Raji (cell line): ENCODE results near the gene ACVR1.

ENCODE experiments used
- POLR2A ChIP-seq: IDR thresholded peaks from 2 replicates; pipeline ENCODE4 v1.6.1; 2011; ENCODE audit warnings: low read depth, low read length, control low read depth; ENCODE audit not compliant: insufficient read depth

ACVR1 gene

GRCh38 chr2:157827377-157827776, 48.8 kb downstream of the ACVR1 start:
- TF ChIP-seq POLR2A: no peak

- TF ChIP-seq POLR2A: no peak
Measured at GRCh38 chr2:157825885-157826284, 50.2 kb downstream of the ACVR1 start.

DNA sequence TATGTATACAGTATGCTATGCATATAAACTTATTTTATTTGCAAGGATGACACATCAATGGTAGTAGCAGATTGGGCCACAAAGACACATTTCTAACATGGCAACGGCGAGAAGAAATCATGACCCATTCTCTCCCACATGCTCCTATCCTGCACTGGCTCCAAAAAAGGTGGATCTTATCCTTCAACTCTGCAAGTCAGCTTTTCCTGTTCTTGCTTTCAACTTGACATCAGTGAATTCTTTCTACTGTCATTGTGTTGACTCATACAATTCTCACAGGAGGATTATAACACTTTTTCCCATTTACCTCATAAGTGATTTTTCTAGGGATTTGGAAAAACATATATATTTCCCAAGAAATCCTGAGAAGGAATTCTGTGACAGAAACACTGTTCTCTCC, 53.1 kb downstream of the ACVR1 start:
- TF ChIP-seq POLR2A: no peak

GRCh38 chr2:157822533-157822932, 53.6 kb downstream of the ACVR1 start:
- TF ChIP-seq POLR2A: no peak

DNA sequence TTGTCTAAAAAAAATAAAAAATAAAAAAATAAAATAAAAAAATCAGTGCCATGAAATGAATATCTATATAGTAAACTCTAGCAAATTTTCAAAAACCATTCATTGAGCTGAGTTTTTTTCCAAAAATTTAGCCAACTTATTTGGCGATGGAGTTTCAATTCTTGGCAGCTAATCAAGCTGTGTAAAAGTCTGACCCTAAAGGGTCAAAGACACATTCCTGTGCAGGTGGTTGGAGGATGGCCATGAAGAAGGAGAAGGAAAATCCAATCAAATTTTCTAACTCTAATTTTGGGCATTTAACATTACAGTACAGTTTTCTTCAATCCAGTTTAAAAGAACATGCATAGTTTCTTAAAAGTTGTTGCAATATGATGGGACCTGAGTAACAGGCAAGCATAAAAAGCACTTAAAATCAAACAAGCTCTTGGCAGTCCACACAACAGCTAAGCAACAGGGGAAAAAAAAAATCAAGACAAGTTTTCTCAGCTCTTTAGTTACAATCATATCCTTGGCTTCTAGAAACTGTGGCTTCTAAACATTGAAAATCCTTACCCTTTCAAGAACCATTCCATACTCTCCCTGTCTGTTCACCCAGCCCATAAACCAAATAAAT, 54.5 kb downstream of the ACVR1 start:
- no peak for TF ChIP-seq POLR2A

DNA sequence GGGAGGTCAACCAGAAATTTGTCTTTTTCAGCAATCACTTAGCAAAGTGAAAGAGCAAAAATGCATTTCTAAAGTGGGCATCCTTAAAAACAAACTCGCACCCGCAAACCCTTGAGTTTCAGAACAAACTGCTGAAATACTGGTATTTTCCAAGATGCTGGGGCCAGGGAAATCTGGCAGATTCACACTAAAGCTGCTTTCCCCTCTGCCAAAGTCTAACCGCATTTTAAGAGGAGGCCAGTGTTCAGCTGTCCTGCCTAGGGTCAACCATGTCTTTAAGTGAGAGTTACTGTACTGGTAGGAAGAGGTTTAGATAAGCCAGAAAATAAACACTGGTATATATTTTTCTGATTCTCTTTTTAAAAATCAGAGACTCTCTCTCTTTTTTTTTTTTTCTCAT, 55.9 kb downstream of the ACVR1 start:
- TF ChIP-seq POLR2A: no peak

- no peak for TF ChIP-seq POLR2A
Measured at GRCh38 chr2:157819761-157820160, 56.4 kb downstream of the ACVR1 start.

DNA sequence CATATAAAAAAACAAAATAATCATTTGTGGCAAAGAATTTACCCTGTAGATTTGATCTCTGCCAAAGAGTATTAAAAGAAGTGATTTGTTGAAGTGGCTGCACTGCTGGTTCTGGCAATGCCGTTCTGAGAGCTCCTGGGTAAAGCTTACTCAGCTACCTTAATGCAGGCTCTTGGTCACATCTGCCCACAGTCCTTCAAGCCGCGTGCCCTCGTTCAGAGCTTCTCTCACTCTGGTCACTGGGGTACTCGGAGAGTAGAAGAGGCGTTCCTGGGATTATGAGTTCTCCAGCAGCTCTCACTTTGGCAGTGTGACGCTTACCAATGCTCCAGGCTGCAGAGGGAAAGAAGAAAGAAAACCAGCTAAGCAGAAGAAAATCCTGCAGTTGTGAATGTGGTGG, 57.9 kb downstream of the ACVR1 start:
- TF ChIP-seq POLR2A: no peak

DNA sequence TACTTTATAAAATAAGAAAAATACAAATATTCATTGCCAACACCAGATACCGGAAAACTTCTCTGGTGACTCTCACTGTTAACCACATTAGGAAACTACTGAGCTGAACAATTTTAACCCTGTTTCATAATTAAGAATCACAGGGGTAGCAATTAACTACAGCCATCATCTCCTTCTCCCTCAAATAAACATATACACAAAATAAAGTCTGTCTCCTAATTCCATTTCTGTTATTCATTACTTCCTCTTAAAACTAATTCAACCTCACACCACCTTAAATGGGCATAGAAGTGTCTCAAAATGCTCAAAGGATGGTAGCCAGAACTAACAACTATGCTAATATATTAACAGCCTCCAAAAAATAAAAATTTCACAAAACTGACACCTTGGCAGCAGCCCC, 60.7 kb downstream of the ACVR1 start:
- no peak for TF ChIP-seq POLR2A

DNA sequence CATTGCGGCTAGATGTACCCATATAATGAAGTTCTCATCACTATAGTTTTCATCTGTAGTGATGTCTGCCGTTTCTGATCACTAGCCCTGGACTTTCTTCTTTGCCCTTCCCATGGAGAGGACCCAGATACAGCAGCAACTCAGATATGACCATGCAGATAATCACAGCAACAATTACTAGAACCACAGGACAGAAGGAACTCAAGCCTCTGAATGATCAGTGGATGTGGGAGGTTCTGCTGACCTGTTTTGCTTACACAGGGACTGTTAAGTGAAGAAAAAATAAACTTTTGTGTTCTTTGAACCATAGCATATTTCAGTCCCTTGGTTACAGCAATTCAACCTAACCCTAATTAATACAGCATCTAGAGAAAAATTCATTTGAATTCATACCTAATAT, 62.7 kb downstream of the ACVR1 start:
- TF ChIP-seq POLR2A: no peak

- TF ChIP-seq POLR2A: no peak
Measured at GRCh38 chr2:157810037-157810436, 66.1 kb downstream of the ACVR1 start.

DNA sequence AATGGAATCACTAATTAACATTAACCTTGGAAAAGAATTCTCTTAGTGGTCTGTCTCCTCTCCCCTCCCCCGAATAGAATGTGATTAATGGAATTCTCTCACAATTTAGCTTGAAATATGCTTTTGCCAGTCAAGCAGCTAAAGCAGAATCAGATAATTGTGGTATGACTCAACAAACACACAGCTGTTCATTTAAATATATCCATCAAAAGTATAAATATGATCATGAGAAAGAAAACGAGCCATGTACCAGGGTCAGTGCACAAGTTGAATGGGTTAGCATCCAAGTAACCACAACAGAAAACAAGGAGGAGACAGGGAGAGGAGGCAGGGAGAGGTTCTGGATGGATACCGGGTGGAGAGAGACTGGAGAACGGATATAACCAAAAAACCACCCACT, 66.9 kb downstream of the ACVR1 start:
- no peak for TF ChIP-seq POLR2A

GRCh38 chr2:157808421-157808820, 67.7 kb downstream of the ACVR1 start:
- TF ChIP-seq POLR2A: no peak

DNA sequence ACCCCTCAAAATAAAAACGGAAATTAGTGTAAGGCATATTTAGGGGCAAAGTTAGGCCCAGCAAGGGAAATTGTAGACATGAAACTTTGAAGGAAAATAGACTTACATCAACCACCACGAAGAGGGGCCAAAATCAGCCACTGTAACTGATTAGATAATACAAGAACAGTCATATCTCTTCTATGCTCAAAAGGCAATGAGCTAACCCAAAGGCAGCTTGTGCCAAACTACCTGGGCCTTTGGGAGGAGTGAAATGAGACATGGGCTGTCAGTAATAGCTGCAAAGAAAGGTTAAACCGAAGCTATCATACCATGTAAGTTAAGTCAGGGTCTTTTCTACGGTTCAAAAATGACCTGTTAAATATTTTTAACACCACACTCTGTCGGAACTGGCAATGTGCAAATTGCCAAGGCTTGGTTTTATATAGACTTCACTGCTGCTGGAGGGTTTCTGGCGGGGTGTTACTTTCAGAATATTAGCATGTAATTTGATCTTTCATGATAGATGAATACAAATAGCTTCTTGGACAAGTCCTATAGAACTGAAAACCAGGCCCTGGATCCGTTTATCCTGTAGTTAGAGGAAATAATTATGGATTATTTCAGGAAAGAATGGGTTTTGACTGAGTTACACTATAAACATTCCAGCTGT, 69.6 kb downstream of the ACVR1 start:
- no peak for TF ChIP-seq POLR2A

DNA sequence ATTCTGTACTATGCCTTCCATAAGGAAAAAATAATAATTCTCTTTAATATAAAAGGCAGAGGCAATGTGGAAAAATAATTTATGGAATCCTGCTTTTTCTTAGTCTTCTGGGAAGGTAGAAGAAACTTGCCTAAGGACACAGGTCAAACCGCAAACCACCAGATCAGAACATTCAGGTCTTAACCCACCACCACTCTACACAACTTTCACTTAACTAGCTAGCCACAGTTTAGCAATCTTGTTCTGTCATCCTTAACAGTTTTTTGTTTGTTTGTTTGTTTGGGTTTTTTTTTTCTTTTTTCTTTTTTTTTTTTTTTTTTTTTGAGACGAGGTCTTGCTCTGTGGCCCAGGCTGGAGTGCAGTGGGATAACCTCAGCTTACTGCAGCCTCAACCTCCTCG, 70.6 kb downstream of the ACVR1 start:
- no peak for TF ChIP-seq POLR2A

GRCh38 chr2:157804355-157804754, 71.8 kb downstream of the ACVR1 start:
- no peak for TF ChIP-seq POLR2A

DNA sequence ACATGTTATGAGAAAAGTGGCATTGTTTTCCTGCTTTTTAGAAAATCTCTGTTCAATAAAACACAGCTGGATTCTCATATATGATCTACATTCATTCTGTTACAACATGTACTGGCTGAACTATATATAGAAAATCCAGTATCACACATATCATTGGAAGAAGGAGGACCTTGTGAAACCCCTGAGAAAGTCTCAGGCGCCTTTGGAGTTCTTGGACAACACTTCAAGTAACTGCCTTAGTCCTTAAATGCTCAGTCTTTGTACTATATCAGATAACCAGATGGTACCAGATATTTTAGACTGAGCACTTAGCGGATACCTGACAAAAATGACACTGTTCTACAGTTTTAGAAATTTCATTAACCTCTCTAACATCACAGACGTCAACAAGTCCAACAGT, 72.2 kb downstream of the ACVR1 start:
- no peak for TF ChIP-seq POLR2A
